PC-9 (cell line): ENCODE data around the gene CDH18. TPM values are rescaled to one million over a fixed set of nuclear protein-coding genes. Genes with fewer than 3 reads are reported as not detected.

Source experiments
- BruUV-seq: library from RNA; stranded (reverse); fragments of 400-500 nt; replicated peaks from 2 replicates; lab custom pipeline; 2021; lab: Mats Ljungman, UMichigan
- CTCF ChIA-PET: fragments of 300-600 bp; sonication (Branson Sonifier 250); formaldehyde crosslinking; loops from one replicate; lab custom pipeline; 2022; ENCODE audit warnings: antibody characterized with exemption; lab: Charles Lee
- POLR2A ChIA-PET: fragments of 300-600 bp; sonication (Branson Sonifier 250); formaldehyde crosslinking; loops from one replicate; lab custom pipeline; 2022; ENCODE audit warnings: antibody characterized with exemption; ENCODE audit not compliant: unreplicated experiment; lab: Charles Lee
- DNase-seq, 2 experiments: peaks; one replicate each; pipeline versions ENCODE4 v3.0.0 to v3.0.0-alpha.2; 2015 to 2022; ENCODE audit warnings: mixed read lengths in 1 of 2
- H2AFZ ChIP-seq: fragments of 200-600 bp; sonication (generic); 2 replicates; pipeline ENCODE4 v1.8.1; 2017; ENCODE audit warnings: antibody characterized with exemption
- H3F3A ChIP-seq: fragments of 200-600 bp; sonication (generic); 2 replicates; pipeline ENCODE4 v1.8.1; 2017; ENCODE audit warnings: antibody characterized with exemption, mild to moderate bottlenecking, low read depth; ENCODE audit not compliant: insufficient read depth
- H3K27ac ChIP-seq: fragments of 200-600 bp; sonication (generic); 2 replicates; pipeline ENCODE4 v1.6.1; 2016; ENCODE audit warnings: mixed run types
- H3K27me3 ChIP-seq: fragments of 200-600 bp; sonication (generic); 2 replicates; pipeline ENCODE4 v1.6.1; 2016; ENCODE audit warnings: low read depth, mixed run types; ENCODE audit not compliant: insufficient read depth
- H3K36me3 ChIP-seq: fragments of 200-600 bp; sonication (generic); 2 replicates; pipeline ENCODE4 v1.6.1; 2016; ENCODE audit warnings: low read depth, mixed run types
- H3K4me1 ChIP-seq: fragments of 200-600 bp; sonication (generic); replicated peaks from 2 replicates; pipeline ENCODE4 v1.6.1; 2016; ENCODE audit warnings: mixed run types; ENCODE audit not compliant: insufficient read depth
- H3K4me2 ChIP-seq: fragments of 200-600 bp; sonication (generic); 2 replicates; pipeline ENCODE4 v1.6.1; 2017; ENCODE audit warnings: mixed run types
- H3K4me3 ChIP-seq: fragments of 200-600 bp; sonication (generic); 2 replicates; pipeline ENCODE4 v1.6.1; 2016; ENCODE audit warnings: mixed run types
- H3K79me2 ChIP-seq: fragments of 200-600 bp; sonication (generic); 2 replicates; pipeline ENCODE4 v1.6.1; 2017; ENCODE audit warnings: low read depth, mixed run types
- H3K9me2 ChIP-seq: fragments of 200-600 bp; sonication (generic); 2 replicates; pipeline ENCODE4 v1.8.1; 2017; ENCODE audit warnings: mild to moderate bottlenecking; ENCODE audit not compliant: insufficient read depth
- H3K9me3 ChIP-seq: fragments of 200-600 bp; sonication (generic); 2 replicates; pipeline ENCODE4 v1.8.1; 2016; ENCODE audit warnings: low read depth; ENCODE audit not compliant: insufficient read depth
- H4K20me1 ChIP-seq: fragments of 200-600 bp; sonication (generic); 2 replicates; pipeline ENCODE4 v1.8.1; 2017; ENCODE audit not compliant: insufficient read depth
- EZH2 ChIP-seq: fragments of 200-600 bp; sonication (generic); IDR thresholded peaks from 2 replicates; pipeline ENCODE4 v1.8.0; 2017; ENCODE audit warnings: antibody characterized with exemption, low read depth
- intact Hi-C: fragments of 100-400 bp; cut with micrococcal nuclease; formaldehyde crosslinking; loops from one replicate; pipeline ENCODE4 v1.10.0; 2022; ENCODE audit not compliant: unreplicated experiment
- total RNA-seq: library from RNA; stranded (reverse); gene quantifications from 2 replicates; pipeline ENCODE4 v1.2.3, GENCODE V29; 2021
- TF ChIP-seq, protein P1 (sequence below): fragments of 200-600 bp; sonication (generic); conservative IDR thresholded peaks from 2 replicates; pipeline ENCODE4 v1.6.1; 2017; ENCODE audit warnings: mixed run types, antibody characterized with exemption, mild to moderate bottlenecking, moderate library complexity

Gene CDH18
- total RNA-seq, 1 experiment from 2014 or later = not detected

DNA sequence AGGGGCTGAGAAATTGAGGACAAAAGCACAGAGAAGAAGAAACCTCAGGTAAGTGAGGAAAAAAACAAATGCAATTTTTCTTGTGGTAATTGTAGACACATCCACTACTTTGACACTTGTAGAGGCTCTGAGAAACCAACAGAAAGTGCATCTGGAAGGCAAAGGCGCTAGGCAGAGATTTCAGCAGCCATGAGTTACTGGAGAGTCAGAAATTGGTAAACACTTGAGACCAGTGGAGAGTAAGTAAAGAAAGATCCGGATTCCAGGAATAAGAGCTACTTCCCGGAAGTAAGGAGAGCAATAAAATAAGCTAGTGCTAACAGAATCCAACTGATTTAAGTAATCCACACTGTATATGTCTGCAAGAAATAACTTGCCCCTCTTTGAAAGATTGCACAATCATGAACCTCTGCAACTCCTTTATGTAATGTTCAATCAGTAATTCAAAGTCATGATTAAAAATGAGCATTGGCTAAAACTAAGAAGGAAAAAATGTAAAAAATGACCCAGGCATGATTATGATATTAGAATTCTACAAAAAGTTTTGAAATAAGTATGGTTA lies 382.1 kb downstream of the CDH18 start:
- intact Hi-C loops = loop anchor here (10.0 kb wide), 1 partner anchor 291 kb away; no protein-coding TSS in a partner anchor
- DNase-seq = no peak
- CTCF ChIA-PET = interaction anchor here (0.6 kb wide), 1 partner anchor 256 kb away, joined by 3 read pairs; no protein-coding TSS in a partner anchor

DNA sequence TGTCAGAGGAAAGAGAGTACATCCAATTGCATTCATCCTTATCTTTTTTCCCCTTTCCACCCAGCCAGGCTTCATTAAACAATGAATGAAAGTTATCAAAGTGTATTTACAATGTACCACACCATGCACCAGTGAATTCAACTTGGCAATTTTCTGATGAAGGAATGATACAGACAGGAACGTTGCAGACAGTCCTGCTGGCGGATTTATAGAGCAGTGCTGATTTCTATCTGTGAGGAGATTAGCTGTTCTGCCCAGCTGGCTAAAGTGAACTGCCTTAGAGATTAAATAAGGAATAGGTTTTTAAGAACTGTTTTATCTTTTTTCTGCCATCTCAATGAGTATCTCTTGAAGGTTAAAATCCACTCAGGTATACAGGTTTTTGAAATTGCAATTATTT lies 403.9 kb downstream of the CDH18 start:
- H2AFZ ChIP-seq = peak overlapping the region; percentile 24; the same call in 1 of the 2 replicates
- H3K9me2 ChIP-seq = no peaks in the 10 kb centered on the region
- BruUV-seq = no TSS peak
- H3K27me3 ChIP-seq = no peaks in the 10 kb centered on the region
- DNase-seq = no peak
- H3K4me1 ChIP-seq = no peaks in the 10 kb centered on the region
- H4K20me1 ChIP-seq = no peaks in the 10 kb centered on the region
- no peak overlapping the region for H3K4me2 ChIP-seq
- no peaks in the 10 kb centered on the region for H3F3A ChIP-seq
- H3K27ac ChIP-seq = no peak overlapping the region
- no peaks in the 10 kb centered on the region for H3K79me2 ChIP-seq
- no peaks in the 10 kb centered on the region for H3K36me3 ChIP-seq
- no peak overlapping the region for H3K4me3 ChIP-seq
- TF ChIP-seq, protein P1, sequence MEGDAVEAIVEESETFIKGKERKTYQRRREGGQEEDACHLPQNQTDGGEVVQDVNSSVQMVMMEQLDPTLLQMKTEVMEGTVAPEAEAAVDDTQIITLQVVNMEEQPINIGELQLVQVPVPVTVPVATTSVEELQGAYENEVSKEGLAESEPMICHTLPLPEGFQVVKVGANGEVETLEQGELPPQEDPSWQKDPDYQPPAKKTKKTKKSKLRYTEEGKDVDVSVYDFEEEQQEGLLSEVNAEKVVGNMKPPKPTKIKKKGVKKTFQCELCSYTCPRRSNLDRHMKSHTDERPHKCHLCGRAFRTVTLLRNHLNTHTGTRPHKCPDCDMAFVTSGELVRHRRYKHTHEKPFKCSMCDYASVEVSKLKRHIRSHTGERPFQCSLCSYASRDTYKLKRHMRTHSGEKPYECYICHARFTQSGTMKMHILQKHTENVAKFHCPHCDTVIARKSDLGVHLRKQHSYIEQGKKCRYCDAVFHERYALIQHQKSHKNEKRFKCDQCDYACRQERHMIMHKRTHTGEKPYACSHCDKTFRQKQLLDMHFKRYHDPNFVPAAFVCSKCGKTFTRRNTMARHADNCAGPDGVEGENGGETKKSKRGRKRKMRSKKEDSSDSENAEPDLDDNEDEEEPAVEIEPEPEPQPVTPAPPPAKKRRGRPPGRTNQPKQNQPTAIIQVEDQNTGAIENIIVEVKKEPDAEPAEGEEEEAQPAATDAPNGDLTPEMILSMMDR = no peak
- TF ChIP-seq EZH2 = no peak
- H3K9me3 ChIP-seq = no peaks in the 10 kb centered on the region
- intact Hi-C loops = no loop called here
- ChIA-PET POLR2A (interaction anchor here (0.8 kb wide), 1 partner anchor 178 kb away, joined by 5 read pairs; no protein-coding TSS in a partner anchor), CTCF (interaction anchor here (0.7 kb wide), 1 partner anchor 71 kb away, joined by 10 read pairs; no protein-coding TSS in a partner anchor)

More for the DNA sequence above, 382.1 kb downstream of the CDH18 start:
- no peaks in the 10 kb centered on the region for H3F3A ChIP-seq
- no peaks in the 10 kb centered on the region for H3K4me1 ChIP-seq
- no peak for TF ChIP-seq EZH2
- TF ChIP-seq, protein P1 = no peak
- no peak overlapping the region for H3K4me3 ChIP-seq
- no peaks in the 10 kb centered on the region for H4K20me1 ChIP-seq
- BruUV-seq = no TSS peak
- no peak overlapping the region for H3K4me2 ChIP-seq
- H3K9me2 ChIP-seq = no peaks in the 10 kb centered on the region
- no peak overlapping the region for H2AFZ ChIP-seq
- H3K27ac ChIP-seq = no peak overlapping the region
- no peaks in the 10 kb centered on the region for H3K79me2 ChIP-seq
- no peaks in the 10 kb centered on the region for H3K27me3 ChIP-seq
- H3K36me3 ChIP-seq = no peaks in the 10 kb centered on the region
- peaks cover 11% of the 10 kb centered on the region for H3K9me3 ChIP-seq
- POLR2A ChIA-PET = no interaction called here

DNA sequence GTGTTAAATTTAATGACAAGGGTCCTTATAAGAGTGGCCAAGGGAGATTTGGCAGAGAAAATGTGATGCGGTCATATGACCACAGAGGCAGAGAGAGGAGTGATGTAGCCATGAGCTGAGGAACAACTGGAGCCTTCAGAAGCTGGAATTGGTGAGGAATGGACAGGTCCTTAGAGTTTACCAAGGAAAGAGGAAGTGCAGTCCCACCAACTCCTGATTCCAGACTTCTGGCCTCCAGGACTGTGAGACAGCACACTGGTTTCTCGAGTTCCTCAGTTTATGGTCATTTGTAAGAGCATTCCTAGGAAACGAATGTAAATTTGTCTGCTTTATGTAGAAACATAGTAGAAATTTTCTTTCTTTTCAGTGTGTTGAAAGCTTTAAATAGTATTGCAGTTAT lies 410.1 kb downstream of the CDH18 start:
- Histone ChIP-seq H3K36me3 (no peaks in the 10 kb centered on the region), H3K79me2 (no peaks in the 10 kb centered on the region), H3K4me2 (no peak overlapping the region), H3F3A (no peaks in the 10 kb centered on the region), H3K4me1 (no peaks in the 10 kb centered on the region), H2AFZ (no peak overlapping the region), H3K9me3 (no peaks in the 10 kb centered on the region), H3K27ac (no peak overlapping the region), H3K4me3 (no peak overlapping the region), H3K27me3 (no peaks in the 10 kb centered on the region), H3K9me2 (no peaks in the 10 kb centered on the region), H4K20me1 (no peaks in the 10 kb centered on the region)
- CTCF ChIA-PET = no interaction called here
- no TSS peak for BruUV-seq
- intact Hi-C loops = no loop called here
- no peak for DNase-seq
- POLR2A ChIA-PET = no interaction called here
- TF ChIP-seq EZH2 = no peak
- TF ChIP-seq, protein P1 = no peak
